ENCODE results near the gene FAHD1. TPM values are rescaled to one million over a fixed set of nuclear protein-coding genes. Genes with fewer than 3 reads are reported as not detected.
A peak's percentile ranks its signal among the peaks of the same experiment; 100 is the strongest.
"Not testable (repeated sequence)": the region's sequence is repeated elsewhere in the genome, so short reads cannot be mapped to it uniquely, and the experiment has no call there.

The FAHD1 gene
- total and polyA plus RNA-seq, 7 experiments from 2014 or later = 7.8 to 28.6 (median 10.0) TPM

- DNase-seq (no peak), ATAC-seq (no peak)
- no peaks in the 10 kb centered on the region for H3K9me3 ChIP-seq (ENCODE audit: control insufficient read depth in 2 of 3, low read length in 3 of 3)
- Mint-ChIP-seq H3K27ac (peak overlapping the region in 1 of 9 donors; percentile 63), H3K36me3 (peaks cover 0 to 4% (median 0%) of the 10 kb centered on the region in 5 donors), H3K27me3 (peaks cover 26 to 40% (median 35%) of the 10 kb centered on the region in 5 donors), H3K4me1 (peaks cover 0 to 6% (median 5%) of the 10 kb centered on the region in 7 donors), H3K4me3 (no peak overlapping the region), H3K9me3 (peaks cover 0 to 3% (median 0%) of the 10 kb centered on the region in 11 donors)
- no peaks in the 10 kb centered on the region for H3K36me3 ChIP-seq (ENCODE audit: control insufficient read depth in 2 of 3, insufficient read depth in 3 of 3, low read length in 3 of 3)
- intact Hi-C loops (cut with micrococcal nuclease) = loop anchor here in 1 of 2 donors (5.0 kb wide), 1 partner anchor 42 kb away; the partner anchor contains the start of gene HS3ST6
- H3K27me3 ChIP-seq (ENCODE audit: control insufficient read depth in 2 of 2, insufficient read depth in 2 of 2, low read length in 2 of 2) = no peaks in the 10 kb centered on the region
- no peak overlapping the region for H3K4me3 ChIP-seq (ENCODE audit: low read length)
- no peak overlapping the region for H3K27ac ChIP-seq (ENCODE audit: low read depth, low read length)
- ChIA-PET POLR2A (no interaction called here), CTCF (no interaction called here)
- H3K4me1 ChIP-seq (ENCODE audit: control insufficient read depth in 2 of 2, insufficient read depth in 2 of 2, low read length in 2 of 2) = no peaks in the 10 kb centered on the region
Measured at GRCh38 chr16:1874854-1875253, 47.8 kb downstream of the FAHD1 start.

- intact Hi-C loops (cut with micrococcal nuclease) = loop anchor here in 1 of 2 donors (5.0 kb wide), 1 partner anchor 41 kb away; the partner anchor contains the start of gene HS3ST6
- peaks cover 26 to 40% (median 35%) of the 10 kb centered on the region in 5 donors for H3K27me3 Mint-ChIP-seq
- H3K9me3 Mint-ChIP-seq; ATAC-seq; POLR2A ChIA-PET; H3K4me1 ChIP-seq (ENCODE audit: control insufficient read depth in 2 of 2, insufficient read depth in 2 of 2, low read length in 2 of 2); H3K27ac ChIP-seq (ENCODE audit: low read depth, low read length); H3K4me3 Mint-ChIP-seq; H3K36me3 Mint-ChIP-seq; DNase-seq; H3K36me3 ChIP-seq (ENCODE audit: control insufficient read depth in 2 of 3, insufficient read depth in 3 of 3, low read length in 3 of 3); H3K4me1 Mint-ChIP-seq; H3K4me3 ChIP-seq (ENCODE audit: low read length); H3K27ac Mint-ChIP-seq; CTCF ChIA-PET; H3K9me3 ChIP-seq (ENCODE audit: control insufficient read depth in 2 of 3, low read length in 3 of 3); H3K27me3 ChIP-seq (ENCODE audit: control insufficient read depth in 2 of 2, insufficient read depth in 2 of 2, low read length in 2 of 2): not testable (repeated sequence)
Measured at GRCh38 chr16:1876066-1876465, 49.1 kb downstream of the FAHD1 start.

- intact Hi-C loops (cut with micrococcal nuclease) = loop anchor here in 1 of 2 donors (5.0 kb wide), 1 partner anchor 41 kb away; the partner anchor contains the start of gene HS3ST6
- H3K27ac Mint-ChIP-seq = no peak overlapping the region
Measured at GRCh38 chr16:1876468-1876867, 49.5 kb downstream of the FAHD1 start.

GRCh38 chr16:1877089-1877488, 50.1 kb downstream of the FAHD1 start:
- Mint-ChIP-seq H3K27ac (no peak overlapping the region), H3K36me3 (peaks cover 0 to 3% (median 0%) of the 10 kb centered on the region in 5 donors), H3K9me3 (peaks cover 0 to 3% (median 0%) of the 10 kb centered on the region in 11 donors), H3K27me3 (peaks cover 25 to 38% (median 33%) of the 10 kb centered on the region in 5 donors), H3K4me1 (peaks cover 0 to 6% (median 4%) of the 10 kb centered on the region in 7 donors), H3K4me3 (no peak overlapping the region)
- ChIA-PET POLR2A (interaction anchor here (0.6 kb wide), 1 partner anchor 401 kb away, joined by 3 read pairs; no protein-coding TSS in a partner anchor), CTCF (no interaction called here)
- Histone ChIP-seq H3K4me1 (ENCODE audit: control insufficient read depth in 2 of 2, insufficient read depth in 2 of 2, low read length in 2 of 2) (no peaks in the 10 kb centered on the region), H3K4me3 (ENCODE audit: low read length) (no peak overlapping the region), H3K36me3 (ENCODE audit: control insufficient read depth in 2 of 3, insufficient read depth in 3 of 3, low read length in 3 of 3) (no peaks in the 10 kb centered on the region), H3K27ac (ENCODE audit: low read depth, low read length) (no peak overlapping the region), H3K9me3 (ENCODE audit: control insufficient read depth in 2 of 3, low read length in 3 of 3) (no peaks in the 10 kb centered on the region), H3K27me3 (ENCODE audit: control insufficient read depth in 2 of 2, insufficient read depth in 2 of 2, low read length in 2 of 2) (no peaks in the 10 kb centered on the region)
- intact Hi-C loops (cut with micrococcal nuclease) = loop anchor here in 1 of 2 donors (5.0 kb wide), 1 partner anchor 40 kb away; the partner anchor contains the start of gene HS3ST6
- DNase-seq = no peak
- no peak for ATAC-seq

More at GRCh38 chr16:1876468-1876867, 49.5 kb downstream of the FAHD1 start:
- H3K36me3 ChIP-seq (ENCODE audit: control insufficient read depth in 2 of 3, insufficient read depth in 3 of 3, low read length in 3 of 3) = no peaks in the 10 kb centered on the region
- Mint-ChIP-seq H3K36me3 (peaks cover 0 to 4% (median 0%) of the 10 kb centered on the region in 5 donors), H3K4me3 (no peak overlapping the region), H3K27me3 (peaks cover 26 to 40% (median 35%) of the 10 kb centered on the region in 5 donors), H3K4me1 (peaks cover 0 to 6% (median 5%) of the 10 kb centered on the region in 7 donors), H3K9me3 (peaks cover 0 to 3% (median 0%) of the 10 kb centered on the region in 11 donors)
- CTCF ChIA-PET = no interaction called here
- no peaks in the 10 kb centered on the region for H3K27me3 ChIP-seq (ENCODE audit: control insufficient read depth in 2 of 2, insufficient read depth in 2 of 2, low read length in 2 of 2)
- no peaks in the 10 kb centered on the region for H3K9me3 ChIP-seq (ENCODE audit: control insufficient read depth in 2 of 3, low read length in 3 of 3)
- H3K27ac ChIP-seq (ENCODE audit: low read depth, low read length) = no peak overlapping the region
- ATAC-seq = no peak
- no peak overlapping the region for H3K4me3 ChIP-seq (ENCODE audit: low read length)
- POLR2A ChIA-PET = no interaction called here
- no peaks in the 10 kb centered on the region for H3K4me1 ChIP-seq (ENCODE audit: control insufficient read depth in 2 of 2, insufficient read depth in 2 of 2, low read length in 2 of 2)
- DNase-seq = no peak

GRCh38 chr16:1877804-1878203, 50.8 kb downstream of the FAHD1 start:
- no peaks in the 10 kb centered on the region for H3K9me3 Mint-ChIP-seq
- POLR2A ChIA-PET = no interaction called here
- H3K9me3 ChIP-seq (ENCODE audit: control insufficient read depth in 2 of 3, low read length in 3 of 3) = no peaks in the 10 kb centered on the region
- no peak overlapping the region for H3K27ac ChIP-seq (ENCODE audit: low read depth, low read length)
- intact Hi-C loops (cut with micrococcal nuclease) = loop anchor here in 1 of 2 donors (5.0 kb wide), 1 partner anchor 39 kb away; the partner anchor contains the start of gene HS3ST6
- H3K4me3 Mint-ChIP-seq = no peak overlapping the region
- H3K27me3 ChIP-seq (ENCODE audit: control insufficient read depth in 2 of 2, insufficient read depth in 2 of 2, low read length in 2 of 2) = no peaks in the 10 kb centered on the region
- DNase-seq (no peak), ATAC-seq (no peak)
- CTCF ChIA-PET = no interaction called here
- no peak overlapping the region for H3K27ac Mint-ChIP-seq
- H3K27me3 Mint-ChIP-seq = peaks cover 19 to 31% (median 26%) of the 10 kb centered on the region in 5 donors
- H3K4me1 Mint-ChIP-seq = no peaks in the 10 kb centered on the region
- H3K4me1 ChIP-seq (ENCODE audit: control insufficient read depth in 2 of 2, insufficient read depth in 2 of 2, low read length in 2 of 2) = no peaks in the 10 kb centered on the region
- no peaks in the 10 kb centered on the region for H3K36me3 ChIP-seq (ENCODE audit: control insufficient read depth in 2 of 3, insufficient read depth in 3 of 3, low read length in 3 of 3)
- H3K4me3 ChIP-seq (ENCODE audit: low read length) = no peak overlapping the region
- no peaks in the 10 kb centered on the region for H3K36me3 Mint-ChIP-seq

- intact Hi-C loops (cut with micrococcal nuclease) = loop anchor here in 1 of 2 donors (5.0 kb wide), 1 partner anchor 39 kb away; the partner anchor contains the start of gene HS3ST6
- Mint-ChIP-seq H3K9me3 (no peaks in the 10 kb centered on the region), H3K36me3 (no peaks in the 10 kb centered on the region), H3K4me3 (no peak overlapping the region), H3K4me1 (no peaks in the 10 kb centered on the region), H3K27ac (no peak overlapping the region), H3K27me3 (peaks cover 19 to 28% (median 22%) of the 10 kb centered on the region in 5 donors)
- Histone ChIP-seq H3K4me1 (ENCODE audit: control insufficient read depth in 2 of 2, insufficient read depth in 2 of 2, low read length in 2 of 2) (no peaks in the 10 kb centered on the region), H3K36me3 (ENCODE audit: control insufficient read depth in 2 of 3, insufficient read depth in 3 of 3, low read length in 3 of 3) (no peaks in the 10 kb centered on the region), H3K9me3 (ENCODE audit: control insufficient read depth in 2 of 3, low read length in 3 of 3) (no peaks in the 10 kb centered on the region), H3K27me3 (ENCODE audit: control insufficient read depth in 2 of 2, insufficient read depth in 2 of 2, low read length in 2 of 2) (no peaks in the 10 kb centered on the region), H3K4me3 (ENCODE audit: low read length) (no peak overlapping the region), H3K27ac (ENCODE audit: low read depth, low read length) (no peak overlapping the region)
- DNase-seq (no peak), ATAC-seq (no peak)
- ChIA-PET CTCF (no interaction called here), POLR2A (no interaction called here)
Measured at GRCh38 chr16:1878256-1878655, 51.2 kb downstream of the FAHD1 start.

Data from naive thymus-derived CD4-positive, alpha-beta T cell (primary cell).